Astrocyte of the spinal cord (primary cell): Measurements from ENCODE around the gene ESYT1.

Source experiments
- DNase-seq: peaks from one replicate; pipeline ENCODE4 v3.0.0; 2011; ENCODE audit warnings: low read depth, low spot score
- H3K4me3 ChIP-seq: 2 replicates; pipeline ENCODE4 v1.5.1; 2011; ENCODE audit warnings: low read depth, mild to moderate bottlenecking, low read length, moderate library complexity
- CTCF ChIP-seq: IDR thresholded peaks from 2 replicates; pipeline ENCODE4 v1.5.1; 2012; ENCODE audit warnings: low read depth, mild to moderate bottlenecking, low read length, inconsistent platforms
- in situ Hi-C: cut with HindIII; loops from 2 replicates; pipeline ENCODE4 v1.10.0; 2017; ENCODE audit warnings: low sequenced_read_pairs

The ESYT1 gene

GRCh38 chr12:56134897-56135296 is 6.8 kb downstream of the ESYT1 start:
- no peak for TF ChIP-seq CTCF
- in situ Hi-C loops = no loop called here
- no peak for DNase-seq
- no peak overlapping the region for H3K4me3 ChIP-seq

GRCh38 chr12:56137853-56138571 is 9.9 kb downstream of the ESYT1 start:
- no peak for TF ChIP-seq CTCF
- no peak for DNase-seq
- no peak overlapping the region for H3K4me3 ChIP-seq
- in situ Hi-C loops = no loop called here

GRCh38 chr12:56141946-56142784 is 14.1 kb downstream of the ESYT1 start:
- no peak for DNase-seq
- no peak for TF ChIP-seq CTCF
- in situ Hi-C loops = no loop called here
- H3K4me3 ChIP-seq = no peak overlapping the region

- no peak for DNase-seq
- no peak overlapping the region for H3K4me3 ChIP-seq
- in situ Hi-C loops = no loop called here
- no peak for TF ChIP-seq CTCF
These were observed 15.2 kb downstream of the ESYT1 start for GRCh38 chr12:56143217-56143616.

- no peak for DNase-seq
- in situ Hi-C loops = no loop called here
- H3K4me3 ChIP-seq = no peak overlapping the region
- no peak for TF ChIP-seq CTCF
These were observed 15.8 kb downstream of the ESYT1 start for GRCh38 chr12:56143870-56144269.

- no peak for TF ChIP-seq CTCF
- H3K4me3 ChIP-seq = no peak overlapping the region
- in situ Hi-C loops = no loop called here
- DNase-seq = no peak
These were observed 17.1 kb downstream of the ESYT1 start for GRCh38 chr12:56145217-56145616.
